ENCODE data around the gene ASGR1. TPM values are rescaled to one million over a fixed set of nuclear protein-coding genes. Genes with fewer than 3 reads are reported as not detected.

ASGR1 gene, protein sequence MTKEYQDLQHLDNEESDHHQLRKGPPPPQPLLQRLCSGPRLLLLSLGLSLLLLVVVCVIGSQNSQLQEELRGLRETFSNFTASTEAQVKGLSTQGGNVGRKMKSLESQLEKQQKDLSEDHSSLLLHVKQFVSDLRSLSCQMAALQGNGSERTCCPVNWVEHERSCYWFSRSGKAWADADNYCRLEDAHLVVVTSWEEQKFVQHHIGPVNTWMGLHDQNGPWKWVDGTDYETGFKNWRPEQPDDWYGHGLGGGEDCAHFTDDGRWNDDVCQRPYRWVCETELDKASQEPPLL
- total RNA-seq (under 1 TPM in 2 of 5 donors, not detected in 3; 0.87 to 0.92 TPM), polyA plus RNA-seq (1 to 10 TPM; 1.9 to 6.0 (median 2.5) TPM)
- long read RNA-seq, donor 1: 0 reads
- long read RNA-seq, donor 2: 0 reads
- long read RNA-seq, donor 3: 0 reads
- long read RNA-seq, donor 4: 0 reads
- long read RNA-seq, donor 5: 0 reads
- long read RNA-seq, donor 6, partial matches to known transcripts: 0 of 1 reads
- long read RNA-seq, donor 6, other reads (novel, unspliced or antisense): 0 of 1 reads
- long read RNA-seq, donor 7: 0 reads
- long read RNA-seq, donor 8: 0 reads
- long read RNA-seq, donor 9: 0 reads
- long read RNA-seq, donor 10: 0 reads

DNA sequence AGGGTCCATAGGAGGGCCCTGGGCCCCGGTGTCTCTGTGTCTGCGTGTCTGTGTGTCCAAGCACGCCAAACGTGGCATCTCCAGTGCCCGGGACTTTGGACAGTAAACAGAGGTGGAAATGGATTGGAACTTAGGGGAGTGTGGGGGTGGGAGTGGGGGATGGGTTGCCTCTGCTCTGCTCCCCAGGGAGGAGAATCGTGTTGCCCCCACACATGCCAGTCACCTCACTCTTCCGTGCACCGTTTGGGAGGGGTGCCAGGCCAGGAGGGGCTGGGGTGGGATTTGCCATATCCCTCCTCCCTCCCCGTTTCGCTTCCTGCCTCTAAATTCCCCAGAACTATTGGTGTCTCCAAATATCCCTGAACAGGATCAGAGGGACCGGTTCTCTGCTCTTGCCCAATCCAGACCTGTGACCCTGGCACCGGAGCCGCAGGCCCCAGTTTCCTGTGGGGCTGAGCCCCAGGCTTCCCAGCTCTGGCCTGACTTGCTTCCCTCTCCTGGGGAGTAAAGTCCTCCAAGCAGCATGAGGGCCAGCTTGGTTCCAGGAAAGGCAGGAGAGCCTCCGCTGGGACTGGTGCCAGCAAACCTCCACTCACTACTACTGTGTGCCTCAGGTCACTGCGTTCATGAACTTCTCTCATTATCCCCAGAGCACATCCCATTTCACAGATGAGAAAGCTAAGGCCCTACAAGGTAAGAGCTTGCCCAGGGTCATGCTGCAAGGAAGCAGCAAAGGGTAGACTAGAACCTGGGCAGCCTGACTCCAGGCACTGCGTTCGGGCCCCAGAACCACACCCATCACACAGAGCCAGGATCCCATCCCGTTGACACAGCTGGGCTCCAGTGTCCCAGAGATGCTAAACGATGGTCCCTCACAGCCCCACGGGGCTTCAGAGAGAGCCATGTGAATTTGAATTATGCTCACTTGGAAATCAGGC lies at the start of gene ASGR1:
TSS of gene ASGR1 (minus strand) at position 54 of the 938 bp plus-strand sequence. CDS start 807 bp downstream, outside the sequence.
- 41 to 61% (median 50%) methylated on average over 20 of the region's 20 CpGs for WGBS, 5 donors
- peak in 1 of 2 donors; percentile 29 for DNase-seq
- Histone ChIP-seq H3K4me1 (peaks cover 13 to 22% (median 16%) of the 10 kb centered on the region in 4 donors), H3K36me3 (no peaks in the 10 kb centered on the region), H3K9me3 (no peaks in the 10 kb centered on the region), H3K27me3 (peaks cover 0 to 53% (median 25%) of the 10 kb centered on the region in 3 donors), H3K27ac (no peak within 1 kb of the TSS), H3K4me3 (peak within 1 kb of the TSS in 1 of 4 donors; percentile 42)
- TF ChIP-seq POLR2A (IDR thresholded peaks at IDR 0.05): no peak
- no peak for TF ChIP-seq POLR2AphosphoS5 (IDR thresholded peaks at IDR 0.05)
- TF ChIP-seq EP300 (IDR thresholded peaks at IDR 0.05): no peak
- TF ChIP-seq, protein P1, sequence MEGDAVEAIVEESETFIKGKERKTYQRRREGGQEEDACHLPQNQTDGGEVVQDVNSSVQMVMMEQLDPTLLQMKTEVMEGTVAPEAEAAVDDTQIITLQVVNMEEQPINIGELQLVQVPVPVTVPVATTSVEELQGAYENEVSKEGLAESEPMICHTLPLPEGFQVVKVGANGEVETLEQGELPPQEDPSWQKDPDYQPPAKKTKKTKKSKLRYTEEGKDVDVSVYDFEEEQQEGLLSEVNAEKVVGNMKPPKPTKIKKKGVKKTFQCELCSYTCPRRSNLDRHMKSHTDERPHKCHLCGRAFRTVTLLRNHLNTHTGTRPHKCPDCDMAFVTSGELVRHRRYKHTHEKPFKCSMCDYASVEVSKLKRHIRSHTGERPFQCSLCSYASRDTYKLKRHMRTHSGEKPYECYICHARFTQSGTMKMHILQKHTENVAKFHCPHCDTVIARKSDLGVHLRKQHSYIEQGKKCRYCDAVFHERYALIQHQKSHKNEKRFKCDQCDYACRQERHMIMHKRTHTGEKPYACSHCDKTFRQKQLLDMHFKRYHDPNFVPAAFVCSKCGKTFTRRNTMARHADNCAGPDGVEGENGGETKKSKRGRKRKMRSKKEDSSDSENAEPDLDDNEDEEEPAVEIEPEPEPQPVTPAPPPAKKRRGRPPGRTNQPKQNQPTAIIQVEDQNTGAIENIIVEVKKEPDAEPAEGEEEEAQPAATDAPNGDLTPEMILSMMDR (IDR thresholded peaks at IDR 0.05): no peak
- intact Hi-C loops (cut with DNase I; ENCODE audit: low total_unique reads): no loop called here

DNA sequence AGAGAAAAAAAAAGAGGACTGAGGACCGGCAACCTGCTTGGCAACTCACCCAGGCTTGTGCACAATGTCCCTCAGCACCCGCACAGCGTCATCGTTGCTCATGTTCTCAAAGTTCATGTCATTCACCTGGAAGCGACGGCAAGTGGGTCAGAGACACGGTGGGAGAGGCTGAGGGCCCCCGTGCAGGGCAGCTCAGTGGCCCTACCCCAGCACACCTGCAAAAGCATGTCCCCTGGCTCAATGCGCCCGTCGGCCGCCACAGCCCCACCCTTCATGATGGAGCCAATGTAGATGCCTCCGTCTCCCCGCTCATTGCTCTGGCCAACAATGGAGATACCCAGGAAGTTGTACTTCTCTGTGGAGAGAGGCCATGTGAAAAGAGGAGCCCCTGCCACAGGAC lies 49.8 kb upstream of the ASGR1 start:
- TF ChIP-seq, protein P1 (IDR thresholded peaks at IDR 0.05): no peak
- TF ChIP-seq POLR2A (IDR thresholded peaks at IDR 0.05) (no peak), POLR2AphosphoS5 (IDR thresholded peaks at IDR 0.05) (no peak), EP300 (IDR thresholded peaks at IDR 0.05) (no peak)
- peaks cover 58 to 68% (median 68%) of the 10 kb centered on the region in 4 donors for H3K36me3 ChIP-seq
- no peaks in the 10 kb centered on the region for H3K27me3 ChIP-seq
- no peak for DNase-seq
- WGBS, 5 donors: 87 to 92% (median 88%) methylated on average over 10 to 14 of the region's 14 CpGs
- H3K4me1 ChIP-seq: peaks cover 18 to 48% (median 29%) of the 10 kb centered on the region in 4 donors
- intact Hi-C loops (cut with DNase I; ENCODE audit: low total_unique reads): no loop called here
- no peak overlapping the region for H3K27ac ChIP-seq
- H3K4me3 ChIP-seq: no peak overlapping the region
- no peaks in the 10 kb centered on the region for H3K9me3 ChIP-seq

DNA sequence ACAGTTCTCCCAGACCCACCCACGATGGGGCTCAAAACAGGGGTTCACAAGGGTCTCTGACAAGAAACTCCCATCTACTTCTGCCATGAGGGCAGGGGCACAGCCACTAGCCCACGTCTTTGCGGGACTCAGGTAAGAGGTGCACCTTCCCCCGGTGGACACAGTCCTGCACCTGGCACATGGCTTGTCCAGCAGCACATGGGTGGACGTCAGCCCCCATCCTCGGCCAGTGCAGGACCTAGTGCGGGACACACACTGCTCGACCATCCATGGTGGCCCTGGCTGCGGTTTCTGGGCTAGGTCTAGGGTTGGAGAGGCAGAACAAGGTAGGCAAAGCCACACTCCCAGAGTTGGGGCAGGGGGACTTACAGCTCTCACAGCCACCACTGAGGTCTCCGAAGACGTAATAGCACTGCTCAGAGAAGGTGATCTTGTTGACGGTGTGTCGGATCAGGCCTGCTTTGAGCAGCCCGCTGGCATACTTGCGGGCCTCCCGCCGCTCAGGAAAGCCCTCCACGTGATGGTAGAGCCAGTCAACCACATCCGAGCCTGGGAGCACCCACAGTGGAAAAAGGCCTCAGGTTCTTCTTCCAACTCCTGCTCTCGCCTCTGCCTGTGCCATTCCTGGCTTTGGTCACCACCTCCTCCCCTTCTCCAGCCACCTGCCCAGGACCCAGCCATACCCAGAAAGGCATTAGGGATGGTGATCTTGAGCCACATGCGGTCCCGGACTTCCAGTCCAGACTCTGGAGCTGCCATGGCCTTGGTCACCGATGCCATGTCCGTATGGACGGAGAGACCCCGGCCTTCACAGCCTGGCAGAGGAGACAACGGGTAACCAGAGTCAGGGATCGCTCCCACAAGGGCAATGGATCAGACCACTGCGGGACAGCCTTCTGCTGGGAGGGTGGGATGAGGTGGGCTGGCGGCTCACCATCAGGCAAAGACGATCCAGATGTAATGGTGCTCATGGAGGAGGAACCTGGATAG lies 47.8 kb upstream of the ASGR1 start:
- intact Hi-C loops (cut with DNase I; ENCODE audit: low total_unique reads): no loop called here

More for the DNA sequence above, 47.8 kb upstream of the ASGR1 start:
- peaks cover 3 to 42% (median 19%) of the 10 kb centered on the region in 4 donors for H3K4me1 ChIP-seq
- TF ChIP-seq, protein P1 (IDR thresholded peaks at IDR 0.05): no peak
- TF ChIP-seq POLR2AphosphoS5 (IDR thresholded peaks at IDR 0.05): no peak
- TF ChIP-seq EP300 (IDR thresholded peaks at IDR 0.05): no peak
- no peak for TF ChIP-seq POLR2A (IDR thresholded peaks at IDR 0.05)
- H3K27me3 ChIP-seq: no peaks in the 10 kb centered on the region
- H3K27ac ChIP-seq: peak overlapping the region in 1 of 5 donors; percentile 48
- no peaks in the 10 kb centered on the region for H3K9me3 ChIP-seq
- 90 to 95% (median 92%) methylated on average over 26 to 31 of the region's 31 CpGs for WGBS, 5 donors
- H3K36me3 ChIP-seq: peaks cover 77 to 87% (median 87%) of the 10 kb centered on the region in 4 donors
- H3K4me3 ChIP-seq: no peak overlapping the region
- DNase-seq: no peak

Measured in stomach (tissue), 19 donors.